LNCaP clone FGC (cell line): ENCODE results near the gene SORCS2.

Source experiments
- DNase-seq: peaks from one replicate; pipeline ENCODE4 v3.0.0-alpha.2; 2011; ENCODE audit warnings: low read depth
- H3K4me3 ChIP-seq: 2 replicates; pipeline ENCODE4 v1.5.1; 2011; ENCODE audit warnings: mild to moderate bottlenecking, low read depth, low read length, control low read depth
- CTCF ChIP-seq: IDR thresholded peaks from 2 replicates; pipeline ENCODE4 v1.5.1; 2012; ENCODE audit warnings: mild to moderate bottlenecking; ENCODE audit not compliant: control insufficient read depth, insufficient read depth; ENCODE audit errors: extremely low read depth

The SORCS2 gene

GRCh38 chr4:7417639-7418038 lies 225.3 kb downstream of the SORCS2 start:
- DNase-seq = no peak
- TF ChIP-seq CTCF = no peak

GRCh38 chr4:7418131-7418943 lies 226.0 kb downstream of the SORCS2 start:
- no peak for DNase-seq
- no peak for TF ChIP-seq CTCF
- no peak overlapping the region for H3K4me3 ChIP-seq

More at GRCh38 chr4:7417639-7418038, 225.3 kb downstream of the SORCS2 start:
- H3K4me3 ChIP-seq = no peak overlapping the region

- no peak for DNase-seq
- H3K4me3 ChIP-seq = no peak overlapping the region
- no peak for TF ChIP-seq CTCF
Measured at GRCh38 chr4:7419961-7420660, 227.8 kb downstream of the SORCS2 start.

GRCh38 chr4:7420661-7421040 lies 228.3 kb downstream of the SORCS2 start:
- DNase-seq = no peak
- TF ChIP-seq CTCF = no peak
- H3K4me3 ChIP-seq = no peak overlapping the region

GRCh38 chr4:7421356-7422150 lies 229.2 kb downstream of the SORCS2 start:
- no peak for TF ChIP-seq CTCF
- no peak for DNase-seq

GRCh38 chr4:7422151-7422897 lies 230.0 kb downstream of the SORCS2 start:
- TF ChIP-seq CTCF = no peak

More at GRCh38 chr4:7421356-7422150, 229.2 kb downstream of the SORCS2 start:
- H3K4me3 ChIP-seq = no peak overlapping the region

More at GRCh38 chr4:7422151-7422897, 230.0 kb downstream of the SORCS2 start:
- no peak overlapping the region for H3K4me3 ChIP-seq
- no peak for DNase-seq
